GM23248 (cell line): ENCODE data around the gene CCDC107. TPM values are rescaled to one million over a fixed set of nuclear protein-coding genes. Genes with fewer than 3 reads are reported as not detected.

Experiments
- DNase-seq: peaks from one replicate; pipeline ENCODE4 v3.0.0-alpha.2; 2015
- H2AFZ ChIP-seq: fragments of 200-600 bp; sonication (generic); 2 replicates; pipeline ENCODE4 v1.6.1; 2016; ENCODE audit warnings: antibody characterized with exemption
- H3F3A ChIP-seq: fragments of 200-600 bp; sonication (generic); 2 replicates; pipeline ENCODE4 v1.6.1; 2016; ENCODE audit warnings: mild to moderate bottlenecking, antibody characterized with exemption, mixed run types; ENCODE audit not compliant: insufficient read depth
- H3K27ac ChIP-seq: fragments of 200-600 bp; sonication (generic); 2 replicates; pipeline ENCODE4 v1.5.1; 2016; ENCODE audit warnings: mild to moderate bottlenecking
- H3K27me3 ChIP-seq: fragments of 200-600 bp; sonication (generic); replicated peaks from 2 replicates; pipeline ENCODE4 v1.6.1; 2016; ENCODE audit warnings: mild to moderate bottlenecking; ENCODE audit not compliant: insufficient read depth
- H3K36me3 ChIP-seq: fragments of 200-600 bp; sonication (generic); 2 replicates; pipeline ENCODE4 v1.6.1; 2016; ENCODE audit warnings: low read depth, mild to moderate bottlenecking
- H3K4me1 ChIP-seq: fragments of 200-600 bp; sonication (generic); 2 replicates; pipeline ENCODE4 v1.6.1; 2016; ENCODE audit warnings: mild to moderate bottlenecking; ENCODE audit not compliant: insufficient read depth
- H3K4me2 ChIP-seq: fragments of 200-600 bp; sonication (generic); one replicate; pipeline ENCODE4 v1.6.1; 2016; ENCODE audit warnings: mild to moderate bottlenecking; ENCODE audit not compliant: unreplicated experiment
- H3K4me3 ChIP-seq: fragments of 200-600 bp; sonication (generic); 2 replicates; pipeline ENCODE4 v1.5.1; 2016; ENCODE audit warnings: mild to moderate bottlenecking
- H3K79me2 ChIP-seq: fragments of 200-600 bp; sonication (generic); 2 replicates; pipeline ENCODE4 v1.6.1; 2016; ENCODE audit warnings: mild to moderate bottlenecking; ENCODE audit not compliant: insufficient read depth
- H3K9ac ChIP-seq: fragments of 200-600 bp; sonication (generic); 2 replicates; pipeline ENCODE4 v1.6.1; 2016; ENCODE audit warnings: mild to moderate bottlenecking
- H3K9me2 ChIP-seq: fragments of 200-600 bp; sonication (generic); 2 replicates; pipeline ENCODE4 v1.6.1; 2016; ENCODE audit warnings: mixed run types, mild to moderate bottlenecking, moderate library complexity; ENCODE audit not compliant: insufficient read depth
- H3K9me3 ChIP-seq: fragments of 200-600 bp; sonication (generic); one replicate; pipeline ENCODE4 v1.6.1; 2017; ENCODE audit warnings: low read depth
- H4K20me1 ChIP-seq: fragments of 200-600 bp; sonication (generic); 2 replicates; pipeline ENCODE4 v1.6.0; 2016; ENCODE audit not compliant: insufficient read depth
- EZH2 ChIP-seq: fragments of 200-600 bp; sonication (generic); IDR thresholded peaks from 2 replicates; pipeline ENCODE4 v1.6.1; 2018; ENCODE audit warnings: antibody characterized with exemption, mild to moderate bottlenecking; ENCODE audit not compliant: insufficient read depth, poor library complexity, severe bottlenecking
- EZH2phosphoT487 ChIP-seq: fragments of 200-600 bp; sonication (generic); IDR thresholded peaks from 2 replicates; pipeline ENCODE4 v1.6.1; 2018; ENCODE audit warnings: antibody characterized with exemption, moderate library complexity, mild to moderate bottlenecking, low read depth; ENCODE audit not compliant: insufficient read depth
- WGBS, 2 experiments: methylation state at CpG; one replicate each; pipeline ENCODE4 v1.1.6; 2015 to 2017; ENCODE audit warnings: low lambda C conversion rate in 2 of 2, low coverage in 1 of 2; ENCODE audit errors: missing lambda C conversion rate in 2 of 2; 5-methylcytosine and 5-hydroxymethylcytosine counted together
- in situ Hi-C: fragments of 300-500 bp; cut with MboI; formaldehyde crosslinking; loops from 2 replicates; pipeline ENCODE4 v1.15.0; 2020
- polyA plus RNA-seq: library from polyadenylated mRNA; unstranded; fragments of >200 nt; fragmentation: Nextera tagmentation; extraction: Ambion mirVana; gene quantifications from 2 replicates; pipeline ENCODE4 v1.2.1, GENCODE V29; 2016
- total RNA-seq: library from RNA; depleted of rRNA; stranded (reverse); fragments of >200 nt; shearing (Covaris generic); gene quantifications from 2 replicates; pipeline ENCODE4 v1.2.3, GENCODE V29; 2014

CCDC107 gene
- total and polyA plus RNA-seq, 2 experiments from 2014 or later = 28.6 to 52.8 TPM

DNA sequence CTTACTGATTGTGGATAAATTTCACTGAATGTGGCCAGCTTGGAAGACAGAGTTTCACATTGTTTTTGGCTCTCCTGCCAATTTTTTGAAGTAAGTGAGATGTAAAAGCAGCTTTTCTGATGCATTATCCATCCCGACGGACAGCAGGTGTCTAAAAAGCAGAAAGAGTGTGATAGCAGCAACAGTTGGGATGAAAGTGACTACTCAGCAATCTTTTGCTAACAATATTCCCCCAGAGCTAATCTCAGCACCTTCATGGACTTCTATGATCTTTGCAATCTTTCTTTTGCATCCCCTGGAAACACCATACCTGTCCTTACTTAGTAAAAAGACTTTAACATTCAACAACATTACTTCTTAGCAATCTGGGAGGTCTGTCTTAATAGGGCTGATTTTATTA, 45.2 kb upstream of the CCDC107 start:
- no peaks in the 10 kb centered on the region for H3K9me2 ChIP-seq
- no peaks in the 10 kb centered on the region for H3K4me1 ChIP-seq
- H3K36me3 ChIP-seq = peaks cover 7% of the 10 kb centered on the region; the same call in 1 of the 2 replicates
- H3K9ac ChIP-seq = no peak overlapping the region
- WGBS, 2 experiments = 77 to 93% methylated on average over 2 of the region's 2 CpGs
- TF ChIP-seq EZH2phosphoT487 (no peak), EZH2 (no peak)
- no peaks in the 10 kb centered on the region for H3K27me3 ChIP-seq
- in situ Hi-C loops = loop anchor here (25.0 kb wide), 1 partner anchor 99 kb away; no protein-coding TSS in a partner anchor
- DNase-seq = no peak
- no peak overlapping the region for H3K4me3 ChIP-seq
- no peaks in the 10 kb centered on the region for H3F3A ChIP-seq
- H2AFZ ChIP-seq = no peak overlapping the region
- no peak overlapping the region for H3K27ac ChIP-seq
- H3K4me2 ChIP-seq = no peak overlapping the region
- no peaks in the 10 kb centered on the region for H4K20me1 ChIP-seq
- peaks cover 2% of the 10 kb centered on the region; the same call in 1 of the 2 replicates for H3K79me2 ChIP-seq
- no peaks in the 10 kb centered on the region for H3K9me3 ChIP-seq

DNA sequence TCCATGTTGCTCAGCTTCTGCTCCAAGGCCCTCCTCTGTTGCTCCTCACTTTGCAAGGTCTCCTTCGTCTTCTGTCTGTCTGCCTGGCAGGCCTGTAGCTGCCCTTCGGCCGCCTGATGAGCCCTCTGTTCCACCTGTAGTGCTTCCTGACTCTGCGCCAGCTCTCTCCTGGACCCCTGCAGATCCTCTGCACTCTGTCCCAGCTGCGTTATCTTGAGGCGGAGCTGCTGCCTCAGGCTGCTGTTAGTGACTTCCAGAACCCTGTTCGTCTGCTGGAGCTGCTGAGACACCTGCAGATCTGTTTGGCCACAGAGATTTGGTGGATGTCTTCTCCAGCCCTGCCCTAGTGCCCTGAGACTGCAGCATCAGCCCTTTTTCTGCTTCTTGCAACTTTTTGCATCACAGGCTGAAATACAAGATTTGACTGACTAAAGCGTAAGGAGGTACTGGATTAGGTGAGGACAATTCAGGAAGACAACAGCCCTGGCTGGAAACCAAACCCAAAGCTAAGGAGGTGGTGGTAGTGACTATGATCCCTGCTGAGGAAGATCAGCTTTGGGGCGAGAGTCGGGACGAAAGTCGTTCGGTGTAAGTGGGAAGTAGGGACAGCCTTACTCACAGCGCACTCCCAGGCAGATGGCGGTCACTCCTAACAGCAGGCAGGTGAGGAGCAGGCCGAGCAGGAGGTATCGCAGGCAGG, 42.0 kb upstream of the CCDC107 start:
- no peak overlapping the region for H3K4me3 ChIP-seq
- 90 to 92% methylated on average over 17 of the region's 17 CpGs for WGBS, 2 experiments
- H3F3A ChIP-seq = no peaks in the 10 kb centered on the region
- no peak overlapping the region for H3K27ac ChIP-seq
- H3K27me3 ChIP-seq = no peaks in the 10 kb centered on the region
- no peaks in the 10 kb centered on the region for H3K9me3 ChIP-seq
- no peak overlapping the region for H3K9ac ChIP-seq
- no peaks in the 10 kb centered on the region for H3K36me3 ChIP-seq
- H3K4me1 ChIP-seq = no peaks in the 10 kb centered on the region
- peak overlapping the region; percentile 94; the same call in 1 of the 2 replicates for H2AFZ ChIP-seq
- in situ Hi-C loops = loop anchor here (25.0 kb wide), 1 partner anchor 96 kb away; no protein-coding TSS in a partner anchor
- no peak for DNase-seq
- peak overlapping the region; percentile 79 for H3K4me2 ChIP-seq
- H4K20me1 ChIP-seq = no peaks in the 10 kb centered on the region
- no peaks in the 10 kb centered on the region for H3K9me2 ChIP-seq
- no peak for TF ChIP-seq EZH2phosphoT487
- no peaks in the 10 kb centered on the region for H3K79me2 ChIP-seq

DNA sequence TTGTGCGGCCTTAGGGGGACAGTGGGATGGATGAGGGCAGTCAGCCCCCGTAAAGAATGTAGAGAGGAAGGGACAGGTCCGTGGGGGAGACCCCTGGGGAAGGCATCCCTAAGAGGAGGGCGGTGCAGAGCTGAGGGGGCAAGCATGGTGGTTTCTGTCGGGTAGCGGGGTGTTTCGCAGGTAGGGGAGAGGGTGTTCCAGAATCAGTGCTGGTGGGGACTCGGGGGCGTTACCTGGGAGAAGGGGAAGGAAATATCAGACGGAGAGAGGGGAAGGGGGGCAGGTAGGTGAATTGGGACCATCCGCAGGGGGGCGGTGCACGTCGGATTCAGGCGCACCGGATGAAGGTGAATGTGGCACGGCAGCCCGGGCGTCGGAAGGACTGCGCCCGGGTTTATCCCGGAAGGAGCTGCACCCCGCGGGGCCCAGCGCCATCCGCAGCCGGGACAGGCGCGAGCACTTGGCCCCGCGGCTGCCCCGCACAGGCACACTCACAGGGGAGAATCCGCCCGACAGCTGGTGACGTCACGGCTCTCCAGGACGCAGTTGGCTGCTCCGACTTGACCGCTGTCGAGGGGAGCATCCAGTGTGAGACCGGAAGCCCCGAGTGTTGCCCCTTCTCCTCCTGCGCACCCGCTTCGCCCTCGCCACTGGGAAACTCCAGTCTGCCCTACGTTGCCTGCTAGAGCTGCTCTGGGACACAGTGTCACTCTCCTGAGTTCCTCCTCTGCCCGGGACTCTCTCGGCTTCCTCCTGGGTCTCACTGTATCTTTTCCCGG, 41.2 kb upstream of the CCDC107 start:
- in situ Hi-C loops = loop anchor here (25.0 kb wide), 1 partner anchor 95 kb away; no protein-coding TSS in a partner anchor
- peak; percentile 79 for DNase-seq
- H3K27me3 ChIP-seq = no peaks in the 10 kb centered on the region

DNA sequence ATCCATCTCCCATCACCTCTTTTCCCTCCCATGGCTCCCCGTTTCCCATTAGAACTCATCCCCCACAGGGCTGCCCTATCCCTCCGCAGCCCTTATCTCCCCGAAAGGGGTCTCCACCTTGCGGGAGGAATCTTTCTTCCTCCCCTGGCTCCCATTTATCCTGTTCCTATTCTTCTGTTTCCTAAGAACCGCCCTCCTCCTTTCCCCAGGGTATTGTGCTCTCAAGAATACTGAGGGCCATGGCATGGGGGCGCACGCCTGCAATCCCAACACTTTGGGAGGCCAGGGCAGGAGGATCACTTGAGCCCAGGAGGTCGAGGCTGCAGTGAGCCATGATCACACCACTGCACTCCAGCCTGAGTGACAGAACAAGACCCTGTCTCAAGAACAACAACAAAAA, 40.5 kb upstream of the CCDC107 start:
- Histone ChIP-seq H4K20me1 (no peaks in the 10 kb centered on the region), H3K4me1 (no peaks in the 10 kb centered on the region), H3K36me3 (no peaks in the 10 kb centered on the region), H2AFZ (peak overlapping the region; percentile 94), H3K79me2 (no peaks in the 10 kb centered on the region), H3K9me2 (no peaks in the 10 kb centered on the region), H3K4me2 (peak overlapping the region; percentile 79), H3K4me3 (peak overlapping the region; percentile 65; the same call in 1 of the 2 replicates), H3K9ac (peak overlapping the region; percentile 67), H3K27ac (no peak overlapping the region), H3K9me3 (no peaks in the 10 kb centered on the region), H3K27me3 (no peaks in the 10 kb centered on the region), H3F3A (no peaks in the 10 kb centered on the region)
- WGBS, 2 experiments = 53 to 65% methylated on average over 8 of the region's 8 CpGs
- in situ Hi-C loops = loop anchor here (25.0 kb wide), 1 partner anchor 95 kb away; no protein-coding TSS in a partner anchor
- DNase-seq = no peak
- TF ChIP-seq EZH2phosphoT487 = no peak
- TF ChIP-seq EZH2 = no peak

More for the DNA sequence above, 41.2 kb upstream of the CCDC107 start:
- peak overlapping the region; percentile 67 for H3K9ac ChIP-seq
- no peaks in the 10 kb centered on the region for H3K9me2 ChIP-seq
- peak overlapping the region; percentile 94 for H2AFZ ChIP-seq
- no peaks in the 10 kb centered on the region for H3K9me3 ChIP-seq
- H3K27ac ChIP-seq = no peak overlapping the region
- H3K4me1 ChIP-seq = no peaks in the 10 kb centered on the region
- no peaks in the 10 kb centered on the region for H3K36me3 ChIP-seq
- no peaks in the 10 kb centered on the region for H3K79me2 ChIP-seq
- H3K4me2 ChIP-seq = peak overlapping the region; percentile 79
- WGBS, 2 experiments = 12 to 17% methylated on average over 34 to 50 of the region's 51 CpGs
- no peaks in the 10 kb centered on the region for H3F3A ChIP-seq
- H3K4me3 ChIP-seq = peak overlapping the region; percentile 65
- TF ChIP-seq EZH2phosphoT487 (no peak), EZH2 (no peak)
- no peaks in the 10 kb centered on the region for H4K20me1 ChIP-seq
